K562 (cell line): ENCODE measurements around the gene NPB. TPM values are rescaled to one million over a fixed set of nuclear protein-coding genes. Genes with fewer than 3 reads are reported as not detected.

Experiments used
- ATF7 ChIP-seq: fragments of 450-650 bp; IDR thresholded peaks from 2 replicates; pipeline ENCODE4 v1.7.1; 2014; ENCODE audit warnings: mild to moderate bottlenecking, moderate library complexity
- E2F6 ChIP-seq, 2 experiments: IDR thresholded peaks; 2 replicates each; pipeline ENCODE4 v1.6.1; 2011; ENCODE audit warnings: borderline replicate concordance in 1 of 2, control low read depth in 1 of 2, low read depth in 1 of 2, low read length in 1 of 2, mild to moderate bottlenecking in 1 of 2, mixed read lengths in 1 of 2, moderate library complexity in 1 of 2; ENCODE audit not compliant: insufficient read depth in 1 of 2, insufficient read length in 1 of 2, poor library complexity in 1 of 2, severe bottlenecking in 1 of 2; ENCODE audit errors: extremely low read depth in 1 of 2
- ESRRA ChIP-seq: fragments of 450-650 bp; IDR thresholded peaks from 2 replicates; pipeline ENCODE4 v1.6.1; 2014; ENCODE audit warnings: low read depth, mild to moderate bottlenecking, moderate library complexity, borderline replicate concordance
- MAZ ChIP-seq, 2 experiments: fragments of 450-650 bp in 1 of 2; sonication (generic) in 1 of 2; formaldehyde crosslinking; IDR thresholded peaks in 1 of 2; conservative IDR thresholded peaks in 1 of 2; 2 replicates each; pipeline versions ENCODE4 v1.4.0 to v1.5.0; 2020; ENCODE audit warnings: mild to moderate bottlenecking in 1 of 2, missing genetic modification reagents in 1 of 2
- MYC ChIP-seq, 2 experiments: fragments of 250-450 bp in 1 of 2; sonication (Bioruptor Pico) in 1 of 2; IDR thresholded peaks; 2 replicates each; pipeline versions ENCODE4 v1.5.1 to v1.6.1; 2012 to 2021; ENCODE audit warnings: low read depth in 2 of 2, borderline replicate concordance in 1 of 2, improper control_type of control experiment in 1 of 2, low read length in 1 of 2, mild to moderate bottlenecking in 1 of 2, moderate library complexity in 1 of 2
- POLR2G ChIP-seq: fragments of 200-400 bp; formaldehyde crosslinking; IDR thresholded peaks from 2 replicates; pipeline ENCODE4 v1.6.1; 2017; ENCODE audit warnings: low read depth, mild to moderate bottlenecking, antibody characterized with exemption, low read length, moderate library complexity
- TFAM ChIP-seq: fragments of 250-450 bp; sonication (Bioruptor Pico); conservative IDR thresholded peaks from 2 replicates; pipeline ENCODE4 v1.5.0; 2021; ENCODE audit warnings: mild to moderate bottlenecking, moderate library complexity
- TFAP4 ChIP-seq: sonication (generic); formaldehyde crosslinking; IDR thresholded peaks from 2 replicates; pipeline ENCODE4 v1.8.0; 2022; ENCODE audit warnings: missing genetic modification reagents, mild to moderate bottlenecking, moderate library complexity, borderline replicate concordance
- ZNF592 ChIP-seq: fragments of 450-650 bp; IDR thresholded peaks from 2 replicates; pipeline ENCODE4 v1.6.1; 2017; ENCODE audit warnings: antibody characterized with exemption, mild to moderate bottlenecking
- ZNF717 ChIP-seq: fragments of 250-450 bp; sonication (Bioruptor Pico); IDR thresholded peaks from 2 replicates; pipeline ENCODE4 v1.5.0; 2021
- polyA plus RNA-seq, 8 experiments: library from polyadenylated mRNA; depleted of rRNA in 4 of 8; stranded (reverse) in 5 of 8; unstranded in 3 of 8; fragments of >200 nt; fragmentation: Nextera tagmentation in 2 of 8; fragmentation: Illumina TruSeq in 1 of 8; extraction: Ambion mirVana in 2 of 8; extraction: Trizol in 1 of 8; gene quantifications; 2 replicates each; pipeline versions ENCODE4 v1.2.1 to v1.2.3, GENCODE V29; 2011 to 2014; ENCODE audit warnings: inconsistent platforms in 1 of 8, missing spikeins in 1 of 8
- total RNA-seq, 7 experiments: library from RNA; depleted of rRNA in 6 of 7; stranded (reverse); fragments of >200 nt in 6 of 7; fragmentation: Illumina TruSeq in 2 of 7; extraction: Trizol in 2 of 7; gene quantifications; 2 replicates each; pipeline versions ENCODE4 v1.2.1 to v1.2.3, GENCODE V29; 2011 to 2021; ENCODE audit warnings: low replicate concordance in 1 of 7
- TF ChIP-seq, protein P1 (sequence below), 2 experiments: fragments of 450-650 bp; IDR thresholded peaks; 2 replicates each; pipeline ENCODE4 v1.6.1; 2016
- TF ChIP-seq, protein P2 (sequence below): fragments of 200-800 bp; sonication (Bioruptor generic); IDR thresholded peaks from 2 replicates; pipeline ENCODE4 v1.6.1; 2017; ENCODE audit warnings: missing genetic modification characterization, missing compliant biosample characterization

NPB gene
- total and polyA plus RNA-seq, 9 of the 15 experiments (the other 6 are each of a cell fraction or from before 2014, with no cell fraction given), result 0.03 to 0.61 (median 0.14) TPM; not detected in 2

DNA sequence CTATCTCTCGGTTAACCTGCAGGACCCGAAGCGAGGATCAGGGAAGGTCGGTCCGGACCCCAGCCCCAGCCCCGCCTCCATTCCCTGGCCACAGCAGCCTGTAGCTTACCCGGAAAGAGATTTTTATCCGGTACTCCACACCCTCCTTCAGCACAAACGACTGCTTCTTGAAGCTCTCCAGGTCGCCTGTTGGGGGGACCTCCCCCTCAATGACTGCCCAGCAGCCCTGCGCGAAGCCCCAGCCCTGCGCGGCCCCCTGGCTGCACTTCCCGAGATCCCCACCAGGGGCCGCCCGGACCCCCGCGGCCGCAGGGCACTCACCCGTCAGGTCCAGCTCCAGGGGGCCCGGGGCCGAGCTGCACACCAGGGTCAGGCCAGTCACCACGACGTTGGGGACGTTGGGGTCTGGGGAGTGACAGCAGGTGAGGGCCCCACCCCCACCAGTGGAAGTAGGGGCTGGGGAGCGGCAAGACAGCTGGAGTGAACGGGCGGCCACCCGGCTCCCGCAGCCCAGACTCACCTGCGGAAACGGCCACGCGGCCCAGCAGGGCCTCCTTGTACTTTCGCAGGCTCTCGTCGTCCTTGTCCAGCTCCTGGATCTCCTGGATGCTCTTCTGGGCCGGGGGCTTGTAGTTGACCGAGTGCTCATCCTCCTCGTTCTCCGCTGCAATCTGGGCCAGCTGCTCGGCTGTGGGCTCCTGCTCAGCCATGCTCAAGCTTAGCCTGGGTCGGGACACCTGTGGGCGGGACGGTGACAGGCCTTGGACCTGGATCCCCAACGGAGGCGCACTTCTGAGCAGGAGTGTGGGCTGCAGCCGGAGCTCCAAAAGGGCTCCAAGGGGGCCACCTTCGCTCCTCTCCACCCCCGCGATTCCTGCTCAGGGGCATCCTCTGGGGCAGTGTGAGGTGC lies 32.6 kb upstream of the NPB start (continued):
- TF ChIP-seq ATF7, result 0 out of 2 replicates have a peak, but pooled peaks have one; percentile 20
- 0 out of 2 replicates have a peak, but pooled peaks have one; percentile 35 for TF ChIP-seq ZNF592
- TF ChIP-seq, protein P1, sequence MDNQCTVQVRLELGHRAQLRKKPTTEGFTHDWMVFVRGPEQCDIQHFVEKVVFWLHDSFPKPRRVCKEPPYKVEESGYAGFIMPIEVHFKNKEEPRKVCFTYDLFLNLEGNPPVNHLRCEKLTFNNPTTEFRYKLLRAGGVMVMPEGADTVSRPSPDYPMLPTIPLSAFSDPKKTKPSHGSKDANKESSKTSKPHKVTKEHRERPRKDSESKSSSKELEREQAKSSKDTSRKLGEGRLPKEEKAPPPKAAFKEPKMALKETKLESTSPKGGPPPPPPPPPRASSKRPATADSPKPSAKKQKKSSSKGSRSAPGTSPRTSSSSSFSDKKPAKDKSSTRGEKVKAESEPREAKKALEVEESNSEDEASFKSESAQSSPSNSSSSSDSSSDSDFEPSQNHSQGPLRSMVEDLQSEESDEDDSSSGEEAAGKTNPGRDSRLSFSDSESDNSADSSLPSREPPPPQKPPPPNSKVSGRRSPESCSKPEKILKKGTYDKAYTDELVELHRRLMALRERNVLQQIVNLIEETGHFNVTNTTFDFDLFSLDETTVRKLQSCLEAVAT (IDR thresholded peaks at IDR 0.05), result no peak
- no peak for TF ChIP-seq MYC (IDR thresholded peaks at IDR 0.05; ENCODE audit: low read depth, low read length)
- no peak for TF ChIP-seq MYC (CRISPR knock-in tag; IDR thresholded peaks at IDR 0.05; ENCODE audit: borderline replicate concordance, low read depth)
- peak in 1 of 2 experiments; percentile 37 for TF ChIP-seq E2F6 (IDR thresholded peaks at IDR 0.05; ENCODE audit: borderline replicate concordance in 1 of 2, extremely low read depth in 1 of 2, insufficient read depth in 1 of 2, insufficient read length in 1 of 2, low read depth in 1 of 2, low read length in 1 of 2, poor library complexity in 1 of 2, severe bottlenecking in 1 of 2)
- peak; percentile 81 for TF ChIP-seq POLR2G
- no peak for TF ChIP-seq ESRRA
- peak; percentile 13 to 60; a peak in 2 of 4 replicates for TF ChIP-seq MAZ (CRISPR knock-in tag; conservative IDR thresholded peaks at IDR 0.05 in 1 of 2, IDR thresholded peaks at IDR 0.05 in 1 of 2)
- peak; percentile 71 for TF ChIP-seq TFAP4
- TF ChIP-seq TFAM, result no peak
- no peak for TF ChIP-seq ZNF717 (CRISPR knock-in tag)
- TF ChIP-seq, protein P2, sequence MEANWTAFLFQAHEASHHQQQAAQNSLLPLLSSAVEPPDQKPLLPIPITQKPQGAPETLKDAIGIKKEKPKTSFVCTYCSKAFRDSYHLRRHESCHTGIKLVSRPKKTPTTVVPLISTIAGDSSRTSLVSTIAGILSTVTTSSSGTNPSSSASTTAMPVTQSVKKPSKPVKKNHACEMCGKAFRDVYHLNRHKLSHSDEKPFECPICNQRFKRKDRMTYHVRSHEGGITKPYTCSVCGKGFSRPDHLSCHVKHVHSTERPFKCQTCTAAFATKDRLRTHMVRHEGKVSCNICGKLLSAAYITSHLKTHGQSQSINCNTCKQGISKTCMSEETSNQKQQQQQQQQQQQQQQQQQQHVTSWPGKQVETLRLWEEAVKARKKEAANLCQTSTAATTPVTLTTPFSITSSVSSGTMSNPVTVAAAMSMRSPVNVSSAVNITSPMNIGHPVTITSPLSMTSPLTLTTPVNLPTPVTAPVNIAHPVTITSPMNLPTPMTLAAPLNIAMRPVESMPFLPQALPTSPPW, result no peak
